Measurements from ENCODE around the gene GOLGA6A. TPM values are rescaled to one million over a fixed set of nuclear protein-coding genes. Genes with fewer than 3 reads are reported as not detected.

GOLGA6A gene
- total and polyA plus RNA-seq, 2 of the 8 experiments (the other 6 are each of a cell fraction or from before 2014, with no cell fraction given) = 0.80 to 1.0 TPM

- POLR2A ChIA-PET (ENCODE audit: partially characterized antibody) = no interaction called here
- no peak overlapping the region for H2BK15ac ChIP-seq (ENCODE audit: low read length)
- no peak overlapping the region for H3K4ac ChIP-seq (replicated peaks; ENCODE audit: insufficient read length, low read depth, low read length)
- H3K27ac ChIP-seq (ENCODE audit: low read depth, low read length) = no peak overlapping the region
- no peak for DNase-seq (ENCODE audit: low read depth in 1 of 2, low spot score in 2 of 2)
- no peaks in the 10 kb centered on the region for H3K9me3 ChIP-seq (ENCODE audit: insufficient read depth in 2 of 2, low read depth in 1 of 2, low read length in 1 of 2)
- no peak overlapping the region for H2BK20ac ChIP-seq (ENCODE audit: low read length)
- H3K23me2 ChIP-seq (ENCODE audit: low read depth, low read length) = no peaks in the 10 kb centered on the region
- no peak overlapping the region for H3K14ac ChIP-seq (ENCODE audit: insufficient read length)
- H3K4me1 ChIP-seq (replicated peaks in 1 of 4; ENCODE audit: control insufficient read depth in 3 of 4, insufficient read depth in 4 of 4, low read length in 3 of 4) = no peaks in the 10 kb centered on the region
- H4K8ac ChIP-seq (ENCODE audit: extremely low read depth, insufficient read depth, low read length) = no peak overlapping the region
- no peak for TF ChIP-seq POU5F1 (IDR thresholded peaks at IDR 0.05; ENCODE audit: low read depth, low read length)
- no peak for TF ChIP-seq MAFK (IDR thresholded peaks at IDR 0.05; ENCODE audit: low read depth, low read length)
- no peak for TF ChIP-seq BACH1 (IDR thresholded peaks at IDR 0.05; ENCODE audit: low read length)
- no peak for TF ChIP-seq SUZ12 (IDR thresholded peaks at IDR 0.05; ENCODE audit: low read length)
- no peak for TF ChIP-seq POLR2A (IDR thresholded peaks at IDR 0.05; ENCODE audit: control extremely low read depth in 1 of 2, low read depth in 2 of 2, low read length in 2 of 2)
- TF ChIP-seq RBBP5 (IDR thresholded peaks at IDR 0.05; ENCODE audit: borderline replicate concordance, low read depth, low read length) = no peak
- H3K27me3 ChIP-seq (replicated peaks in 1 of 4; ENCODE audit: control insufficient read depth in 3 of 4, extremely low read depth in 1 of 4, insufficient read depth in 3 of 4, low read length in 3 of 4) = no peaks in the 10 kb centered on the region
- no peak overlapping the region for H3K4me2 ChIP-seq (ENCODE audit: insufficient read depth in 1 of 2, low read depth in 2 of 2, low read length in 2 of 2)
- no peak overlapping the region for H3K18ac ChIP-seq (ENCODE audit: extremely low read depth, low read length)
- H3K79me1 ChIP-seq (ENCODE audit: low read depth, low read length) = no peaks in the 10 kb centered on the region
- no peak overlapping the region for H4K5ac ChIP-seq (ENCODE audit: insufficient read length, low read depth, low read length)
- no peak overlapping the region for H2BK120ac ChIP-seq (replicated peaks; ENCODE audit: low read depth, low read length)
- H4K91ac ChIP-seq (replicated peaks; ENCODE audit: insufficient read length, low read length) = no peak overlapping the region
- H2BK5ac ChIP-seq (ENCODE audit: low read depth, low read length) = peak overlapping the region; percentile 40; the same call in 1 of the 2 replicates
- H4K20me1 ChIP-seq (replicated peaks in 1 of 2; ENCODE audit: control insufficient read depth in 1 of 2, insufficient read depth in 2 of 2, low read length in 2 of 2) = peaks cover 0 to 5% of the 10 kb centered on the region in 2 experiments
- H3K36me3 ChIP-seq (ENCODE audit: control insufficient read depth in 2 of 4, insufficient read depth in 4 of 4, low read length in 3 of 4) = peaks cover 0 to 11% (median 5%) of the 10 kb centered on the region in 4 experiments; a peak in 6 of 8 replicates
- H3K79me2 ChIP-seq (ENCODE audit: control insufficient read depth in 1 of 2, insufficient read depth in 2 of 2, low read length in 2 of 2) = no peaks in the 10 kb centered on the region
- H2AK5ac ChIP-seq (ENCODE audit: low read depth, low read length) = no peak overlapping the region
- no peak overlapping the region for H2BK12ac ChIP-seq (ENCODE audit: low read depth, low read length)
- CTCF ChIA-PET (ENCODE audit: partially characterized antibody) = interaction anchor here (1.1 to 4.5 kb wide), 5 partner anchors 15 to 58 kb away, joined by 3 to 32 read pairs (median 6); partner anchors contain the start of gene PML
- no peak overlapping the region for H2AFZ ChIP-seq (ENCODE audit: low read length)
- no peak for FAIRE-seq
- WGBS, 2 experiments (ENCODE audit: extremely low coverage in 1 of 2, insufficient coverage in 1 of 2, insufficient read length in 1 of 2, insufficient replicate concordance in 2 of 2, low coverage in 1 of 2, low lambda C conversion rate in 2 of 2, missing lambda C conversion rate in 1 of 2) = 97% methylated on average over 66 of the region's 66 CpGs; no CpG with 5 or more reads in 1 of the 2 experiments
- H3K56ac ChIP-seq (replicated peaks; ENCODE audit: insufficient read length, low read depth, low read length) = no peak overlapping the region
- H3K23ac ChIP-seq (ENCODE audit: insufficient read length) = no peak overlapping the region
- H3K4me3 ChIP-seq (ENCODE audit: extremely low read depth in 1 of 4, insufficient read depth in 2 of 4, low read depth in 3 of 4, low read length in 4 of 4) = no peak overlapping the region
- H3K9ac ChIP-seq (replicated peaks in 1 of 4; ENCODE audit: extremely low read depth in 1 of 4, low read depth in 3 of 4, low read length in 3 of 4) = no peak overlapping the region
These were observed 59.5 kb downstream of the GOLGA6A start for GRCh38 chr15:74022706-74023470.

Measured in H1 (cell line).